Measurements from ENCODE around the gene ANKRD17. TPM values are rescaled to one million over a fixed set of nuclear protein-coding genes. Genes with fewer than 3 reads are reported as not detected.
A peak's percentile ranks its signal among the peaks of the same experiment; 100 is the strongest.

Gene ANKRD17
- total RNA-seq, 1 donor, result 49.9 TPM

GRCh38 chr4:73281982-73282381, 23.4 kb upstream of the ANKRD17 start:
- Histone ChIP-seq H3K4me2 (ENCODE audit: insufficient read depth, low read length) (no peak overlapping the region), H2AFZ (ENCODE audit: low read length) (no peak overlapping the region), H3K27me3 (ENCODE audit: insufficient read depth, low read length) (no peaks in the 10 kb centered on the region), H3K79me2 (ENCODE audit: insufficient read depth, low read length) (no peaks in the 10 kb centered on the region), H3K4me3 (ENCODE audit: insufficient read depth, low read length) (no peak overlapping the region), H3K9me3 (ENCODE audit: low read depth, low read length) (no peaks in the 10 kb centered on the region), H3K36me3 (ENCODE audit: insufficient read depth, low read length) (peaks cover 3% of the 10 kb centered on the region), H3K27ac (ENCODE audit: low read depth, low read length) (no peak overlapping the region), H4K20me1 (ENCODE audit: insufficient read depth, low read length) (no peaks in the 10 kb centered on the region), H3K4me1 (ENCODE audit: insufficient read depth, low read length) (no peaks in the 10 kb centered on the region)
- no peak for DNase-seq (ENCODE audit: insufficient read length, low spot score, missing footprints)
- TF ChIP-seq CTCF (IDR thresholded peaks at IDR 0.05; ENCODE audit: extremely low read depth, low read depth, low read length), result no peak

GRCh38 chr4:73281396-73281795, 22.8 kb upstream of the ANKRD17 start:
- DNase-seq (ENCODE audit: insufficient read length, low spot score, missing footprints), result peak; percentile 45
- Histone ChIP-seq H2AFZ (ENCODE audit: low read length) (no peak overlapping the region), H3K4me1 (ENCODE audit: insufficient read depth, low read length) (no peaks in the 10 kb centered on the region), H3K27ac (ENCODE audit: low read depth, low read length) (no peak overlapping the region), H4K20me1 (ENCODE audit: insufficient read depth, low read length) (no peaks in the 10 kb centered on the region), H3K79me2 (ENCODE audit: insufficient read depth, low read length) (no peaks in the 10 kb centered on the region), H3K4me3 (ENCODE audit: insufficient read depth, low read length) (no peak overlapping the region), H3K4me2 (ENCODE audit: insufficient read depth, low read length) (no peak overlapping the region), H3K9me3 (ENCODE audit: low read depth, low read length) (no peaks in the 10 kb centered on the region), H3K27me3 (ENCODE audit: insufficient read depth, low read length) (no peaks in the 10 kb centered on the region), H3K36me3 (ENCODE audit: insufficient read depth, low read length) (peaks cover 5% of the 10 kb centered on the region)
- no peak for TF ChIP-seq CTCF (IDR thresholded peaks at IDR 0.05; ENCODE audit: extremely low read depth, low read depth, low read length)

GRCh38 chr4:73277201-73277600, 18.6 kb upstream of the ANKRD17 start:
- peaks cover 10% of the 10 kb centered on the region for H3K4me1 ChIP-seq (ENCODE audit: insufficient read depth, low read length)
- H4K20me1 ChIP-seq (ENCODE audit: insufficient read depth, low read length), result no peaks in the 10 kb centered on the region
- H3K36me3 ChIP-seq (ENCODE audit: insufficient read depth, low read length), result peaks cover 5% of the 10 kb centered on the region
- no peak overlapping the region for H3K4me3 ChIP-seq (ENCODE audit: insufficient read depth, low read length)
- no peaks in the 10 kb centered on the region for H3K27me3 ChIP-seq (ENCODE audit: insufficient read depth, low read length)
- TF ChIP-seq CTCF (IDR thresholded peaks at IDR 0.05; ENCODE audit: extremely low read depth, low read depth, low read length), result no peak
- DNase-seq (ENCODE audit: insufficient read length, low spot score, missing footprints), result no peak
- no peak overlapping the region for H2AFZ ChIP-seq (ENCODE audit: low read length)
- H3K79me2 ChIP-seq (ENCODE audit: insufficient read depth, low read length), result no peaks in the 10 kb centered on the region
- H3K9me3 ChIP-seq (ENCODE audit: low read depth, low read length), result no peaks in the 10 kb centered on the region
- no peak overlapping the region for H3K27ac ChIP-seq (ENCODE audit: low read depth, low read length)
- no peak overlapping the region for H3K4me2 ChIP-seq (ENCODE audit: insufficient read depth, low read length)

GRCh38 chr4:73275318-73275654, 16.7 kb upstream of the ANKRD17 start:
- no peaks in the 10 kb centered on the region for H3K79me2 ChIP-seq (ENCODE audit: insufficient read depth, low read length)

More at GRCh38 chr4:73275318-73275654, 16.7 kb upstream of the ANKRD17 start:
- Histone ChIP-seq H3K27ac (ENCODE audit: low read depth, low read length) (no peak overlapping the region), H3K36me3 (ENCODE audit: insufficient read depth, low read length) (peaks cover 5% of the 10 kb centered on the region), H3K27me3 (ENCODE audit: insufficient read depth, low read length) (no peaks in the 10 kb centered on the region), H4K20me1 (ENCODE audit: insufficient read depth, low read length) (no peaks in the 10 kb centered on the region), H2AFZ (ENCODE audit: low read length) (no peak overlapping the region), H3K9me3 (ENCODE audit: low read depth, low read length) (no peaks in the 10 kb centered on the region), H3K4me3 (ENCODE audit: insufficient read depth, low read length) (no peak overlapping the region), H3K4me1 (ENCODE audit: insufficient read depth, low read length) (peaks cover 10% of the 10 kb centered on the region), H3K4me2 (ENCODE audit: insufficient read depth, low read length) (no peak overlapping the region)
- no peak for TF ChIP-seq CTCF (IDR thresholded peaks at IDR 0.05; ENCODE audit: extremely low read depth, low read depth, low read length)
- no peak for DNase-seq (ENCODE audit: insufficient read length, low spot score, missing footprints)

Data from osteoblast (primary cell).